Prostate gland (tissue), 2 donors: ENCODE results near the gene ZNF45. TPM values are rescaled to one million over a fixed set of nuclear protein-coding genes. Genes with fewer than 3 reads are reported as not detected.

Source experiments
- DNase-seq: peaks from one replicate; pipeline ENCODE4 v3.0.0-alpha.2; 2019; ENCODE audit warnings: low spot score
- H3K27ac ChIP-seq, 2 donors: fragments of 200-600 bp; sonication (generic); 2 replicates each; pipeline ENCODE4 v1.5.1; 2017 to 2019
- H3K27me3 ChIP-seq: fragments of 200-600 bp; sonication (generic); replicated peaks from 2 replicates; pipeline ENCODE4 v1.5.1; 2019; ENCODE audit not compliant: insufficient read depth
- H3K36me3 ChIP-seq, 2 donors: fragments of 200-600 bp; sonication (generic); 1 replicate in 1 of 2; 2 replicates in 1 of 2; pipeline versions ENCODE4 v1.5.1 to v1.8.1; 2017 to 2019
- H3K4me1 ChIP-seq: fragments of 200-600 bp; sonication (generic); replicated peaks from 2 replicates; pipeline ENCODE4 v1.5.1; 2019
- H3K4me3 ChIP-seq, 2 donors: fragments of 200-600 bp; sonication (generic); 2 replicates each; pipeline ENCODE4 v1.5.1; 2017 to 2019
- H3K9me3 ChIP-seq: fragments of 200-600 bp; sonication (generic); 2 replicates; pipeline ENCODE4 v1.5.1; 2017
- CTCF ChIP-seq, 4 experiments: fragments of 200-600 bp in 2 of 4; fragments of 450-650 bp in 2 of 4; sonication (generic) in 2 of 4; IDR thresholded peaks; 1 replicate in 3 of 4; 2 replicates in 1 of 4; pipeline ENCODE4 v1.5.1; 2016 to 2019; ENCODE audit warnings: antibody characterized with exemption in 4 of 4, mild to moderate bottlenecking in 2 of 4, moderate library complexity in 2 of 4
- POLR2A ChIP-seq: fragments of 450-650 bp; IDR thresholded peaks from one replicate; pipeline ENCODE4 v1.6.1; 2016; ENCODE audit warnings: antibody characterized with exemption, mild to moderate bottlenecking
- POLR2AphosphoS5 ChIP-seq: sonication (generic); formaldehyde crosslinking; IDR thresholded peaks from one replicate; pipeline ENCODE4 v1.6.1; 2017; ENCODE audit warnings: antibody characterized with exemption
- WGBS: methylation state at CpG from one replicate; pipeline ENCODE4 v1.1.5; 2018; 5-methylcytosine and 5-hydroxymethylcytosine counted together
- intact Hi-C: fragments of 100-400 bp; cut with DNase I; formaldehyde crosslinking; loops from one replicate; pipeline ENCODE4 v1.14.2; 2022
- total RNA-seq, 2 donors: library from RNA; depleted of rRNA; stranded (reverse); fragments of >200 nt; gene quantifications; one replicate each; pipeline ENCODE4 v1.1.0, GENCODE V29; 2016

Gene ZNF45
- total RNA-seq, 2 donors from 2014 or later = 14.5 to 17.0 TPM

DNA sequence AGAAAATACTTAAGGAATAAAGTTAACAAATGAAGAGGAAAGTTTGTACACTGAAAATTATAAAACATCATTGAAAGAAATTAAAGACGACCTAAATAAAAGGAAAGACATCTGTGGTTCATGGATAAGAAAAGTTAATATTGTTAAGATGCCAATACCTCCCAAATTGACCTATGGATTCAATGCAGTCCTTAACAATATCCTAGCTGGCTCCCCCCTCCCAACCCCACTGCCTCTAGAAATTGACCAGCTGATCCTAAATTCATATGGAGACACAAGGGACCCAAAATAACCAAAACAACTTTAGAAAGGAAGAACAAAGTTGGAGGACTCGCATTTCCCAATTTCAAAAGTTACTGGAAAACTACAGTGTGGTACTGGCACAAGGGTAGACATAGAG, 28.3 kb downstream of the ZNF45 start:
- Histone ChIP-seq H3K4me1 (no peaks in the 10 kb centered on the region), H3K4me3 (no peak overlapping the region), H3K36me3 (no peaks in the 10 kb centered on the region), H3K27ac (no peak overlapping the region), H3K9me3 (no peaks in the 10 kb centered on the region), H3K27me3 (no peaks in the 10 kb centered on the region)
- no peak for DNase-seq
- WGBS = 94% methylated on average over 2 of the region's 2 CpGs
- intact Hi-C loops = no loop called here
- no peak for TF ChIP-seq POLR2AphosphoS5
- no peak for TF ChIP-seq POLR2A
- TF ChIP-seq CTCF (IDR thresholded peaks at IDR 0.05) = no peak

- 88% methylated on average over 5 of the region's 5 CpGs for WGBS
- no peaks in the 10 kb centered on the region for H3K27me3 ChIP-seq
- no peaks in the 10 kb centered on the region for H3K4me1 ChIP-seq
- H3K9me3 ChIP-seq = no peaks in the 10 kb centered on the region
- DNase-seq = no peak
- no peaks in the 10 kb centered on the region for H3K36me3 ChIP-seq
- no peak overlapping the region for H3K27ac ChIP-seq
- no peak for TF ChIP-seq POLR2A
- TF ChIP-seq POLR2AphosphoS5 = no peak
- TF ChIP-seq CTCF (IDR thresholded peaks at IDR 0.05) = no peak
- intact Hi-C loops = no loop called here
- H3K4me3 ChIP-seq = no peak overlapping the region
These were observed 29.2 kb downstream of the ZNF45 start for GRCh38 chr19:43905897-43906296.

GRCh38 chr19:43902399-43902798, 32.7 kb downstream of the ZNF45 start:
- Histone ChIP-seq H3K4me1 (no peaks in the 10 kb centered on the region), H3K27ac (no peak overlapping the region), H3K9me3 (no peaks in the 10 kb centered on the region), H3K36me3 (no peaks in the 10 kb centered on the region), H3K27me3 (no peaks in the 10 kb centered on the region), H3K4me3 (peak overlapping the region in 1 of 2 donors; percentile 41)
- intact Hi-C loops = no loop called here
- 96% methylated on average over 4 of the region's 4 CpGs for WGBS
- TF ChIP-seq CTCF (IDR thresholded peaks at IDR 0.05) = no peak
- TF ChIP-seq POLR2A = no peak
- no peak for TF ChIP-seq POLR2AphosphoS5
- no peak for DNase-seq

GRCh38 chr19:43901395-43902390, 33.4 kb downstream of the ZNF45 start:
- Histone ChIP-seq H3K36me3 (no peaks in the 10 kb centered on the region), H3K4me1 (no peaks in the 10 kb centered on the region), H3K27me3 (no peaks in the 10 kb centered on the region), H3K4me3 (peak overlapping the region; percentile 37 to 41), H3K27ac (no peak overlapping the region), H3K9me3 (no peaks in the 10 kb centered on the region)
- WGBS = 19% methylated on average over 39 of the region's 39 CpGs
- TF ChIP-seq POLR2AphosphoS5 = peak; percentile 65
- TF ChIP-seq POLR2A = no peak
- no peak for TF ChIP-seq CTCF (IDR thresholded peaks at IDR 0.05)
- peak; percentile 76 for DNase-seq
- intact Hi-C loops = no loop called here
